AG04450 (cell line): ENCODE measurements around the gene SIPA1L3. TPM values are rescaled to one million over a fixed set of nuclear protein-coding genes. Genes with fewer than 3 reads are reported as not detected.

Experiments
- CTCF ChIA-PET: fragments of 300-600, 350-600 bp; formaldehyde crosslinking; extraction: SDS; loops from one replicate; lab custom pipeline; 2022; ENCODE audit warnings: antibody characterized with exemption, inconsistent platforms; lab: Charles Lee
- POLR2A ChIA-PET: fragments of 350-600 bp; formaldehyde crosslinking; extraction: SDS; loops from one replicate; lab custom pipeline; 2021; ENCODE audit warnings: antibody characterized with exemption, inconsistent platforms; lab: Yijun Ruan, JAX
- DNase-seq: peaks from one replicate; pipeline ENCODE4 v3.0.0-alpha.2; 2011; ENCODE audit warnings: low read depth, low spot score
- H3K27ac ChIP-seq: one replicate; pipeline ENCODE4 v1.5.1; 2012; ENCODE audit warnings: low read depth, low read length, control low read depth
- H3K27me3 ChIP-seq: one replicate; pipeline ENCODE4 v1.6.0; 2012; ENCODE audit warnings: low read length; ENCODE audit not compliant: control insufficient read depth, insufficient read depth
- H3K4me3 ChIP-seq: 2 replicates; pipeline ENCODE4 v1.5.1; 2011; ENCODE audit warnings: mild to moderate bottlenecking, low read depth, low read length, control low read depth
- H3K9me3 ChIP-seq: 2 replicates; pipeline ENCODE4 v1.5.1; 2012; ENCODE audit warnings: low read length; ENCODE audit not compliant: control insufficient read depth, insufficient read depth
- CTCF ChIP-seq: IDR thresholded peaks from 2 replicates; pipeline ENCODE4 v1.5.1; 2011; ENCODE audit warnings: low read depth, low read length, control low read depth, inconsistent platforms
- polyA plus RNA-seq: library from polyadenylated mRNA; depleted of rRNA; stranded (reverse); fragments of >200 nt; gene quantifications from 2 replicates; pipeline ENCODE4 v1.2.3, GENCODE V29; 2011

Gene SIPA1L3
- polyA plus RNA-seq, 1 experiment: 4.9 TPM

DNA sequence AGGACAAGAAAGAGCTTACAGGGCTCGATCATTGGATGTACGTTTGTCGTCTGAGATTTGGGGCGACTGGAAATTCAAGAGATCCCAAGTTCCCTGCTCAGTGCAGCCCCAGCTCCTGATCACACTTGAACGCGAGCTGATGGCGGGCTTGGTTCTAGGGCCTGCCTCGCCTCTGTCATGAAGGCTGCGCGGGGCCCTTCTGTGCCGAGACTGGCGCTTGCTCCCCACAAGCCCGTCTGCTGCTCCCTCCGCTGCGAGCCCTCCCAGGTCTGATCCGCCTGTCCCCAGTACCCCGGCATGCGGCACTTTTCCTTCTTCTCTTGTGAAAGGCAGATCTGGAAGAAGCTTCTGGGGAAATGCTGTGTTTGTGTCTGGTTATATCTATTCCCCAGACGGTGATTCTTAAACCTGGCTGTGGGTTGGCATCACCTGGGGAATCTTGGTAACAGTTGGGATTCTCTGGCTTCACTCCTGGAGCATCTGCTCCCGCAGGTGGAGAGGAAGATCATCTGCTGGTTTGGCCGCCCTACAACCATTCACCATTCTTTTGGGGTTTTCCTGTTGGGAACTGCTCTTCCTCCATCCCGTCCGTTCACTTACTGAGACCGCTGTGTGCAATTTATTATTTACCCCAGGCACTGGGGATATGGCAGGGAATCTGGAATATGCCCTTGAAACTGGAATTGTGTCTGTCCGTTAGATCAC is 43.6 kb downstream of the SIPA1L3 start:
- CTCF ChIA-PET: interaction anchor here (0.6 to 1.3 kb wide), 2 partner anchors 8 to 27 kb away, joined by 7 to 9 read pairs; no protein-coding TSS in a partner anchor
- no peak for TF ChIP-seq CTCF
- H3K27ac ChIP-seq: no peak overlapping the region

GRCh38 chr19:37951816-37952210 is 44.8 kb downstream of the SIPA1L3 start:
- H3K27ac ChIP-seq: no peak overlapping the region
- no peak for TF ChIP-seq CTCF
- no peak overlapping the region for H3K4me3 ChIP-seq
- no peaks in the 10 kb centered on the region for H3K27me3 ChIP-seq
- ChIA-PET POLR2A (no interaction called here), CTCF (no interaction called here)
- H3K9me3 ChIP-seq: peaks cover 4% of the 10 kb centered on the region
- no peak for DNase-seq

More for the DNA sequence above, 43.6 kb downstream of the SIPA1L3 start:
- no peak overlapping the region for H3K4me3 ChIP-seq
- peaks cover 4% of the 10 kb centered on the region for H3K9me3 ChIP-seq
- no peak for DNase-seq
- no peaks in the 10 kb centered on the region for H3K27me3 ChIP-seq
- POLR2A ChIA-PET: interaction anchor here (0.6 kb wide), 2 partner anchors 18 to 53 kb away, joined by 4 to 9 read pairs; no protein-coding TSS in a partner anchor

- Histone ChIP-seq H3K27ac (no peak overlapping the region), H3K9me3 (peaks cover 4% of the 10 kb centered on the region), H3K4me3 (no peak overlapping the region), H3K27me3 (no peaks in the 10 kb centered on the region)
- no peak for DNase-seq
- POLR2A ChIA-PET: interaction anchor here (0.5 kb wide), 1 partner anchor 125 kb away, joined by 4 read pairs; no protein-coding TSS in a partner anchor
- TF ChIP-seq CTCF: no peak
- CTCF ChIA-PET: no interaction called here
These were observed 46.3 kb downstream of the SIPA1L3 start for GRCh38 chr19:37953171-37953917.

DNA sequence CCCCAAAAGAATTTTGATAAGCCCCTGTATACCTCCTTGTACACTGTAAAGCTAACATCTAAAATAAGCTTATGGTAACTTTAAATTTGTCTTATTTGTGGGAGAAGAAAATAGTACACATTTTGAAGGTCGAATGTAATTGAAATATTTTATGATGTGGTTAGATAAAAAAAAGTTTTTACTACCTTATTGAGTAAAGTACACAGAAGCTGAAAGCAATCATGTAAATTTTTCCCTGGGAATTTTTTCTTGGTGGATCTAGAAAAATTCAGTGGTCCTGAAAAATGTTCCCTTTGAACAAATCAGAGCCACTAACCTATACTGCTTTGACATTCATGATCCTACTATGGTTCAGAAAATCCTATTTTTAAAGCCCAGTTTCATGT is 46.9 kb downstream of the SIPA1L3 start:
- no peak overlapping the region for H3K27ac ChIP-seq
- POLR2A ChIA-PET: interaction anchor here (0.5 kb wide), 1 partner anchor 125 kb away, joined by 4 read pairs; no protein-coding TSS in a partner anchor

More for the DNA sequence above, 46.9 kb downstream of the SIPA1L3 start:
- CTCF ChIA-PET: no interaction called here
- no peak for DNase-seq
- Histone ChIP-seq H3K4me3 (no peak overlapping the region), H3K9me3 (peaks cover 4% of the 10 kb centered on the region), H3K27me3 (no peaks in the 10 kb centered on the region)
- no peak for TF ChIP-seq CTCF
